HEK293 (cell line): ENCODE measurements around the gene EME2.

Experiments used
- CTCF ChIP-seq: fragments of 450-650 bp; formaldehyde crosslinking; IDR thresholded peaks from 2 replicates; pipeline ENCODE4 v1.5.1; 2016; ENCODE audit warnings: missing biosample characterization, missing genetic modification characterization
- KLF9 ChIP-seq: fragments of 450-650 bp; formaldehyde crosslinking; IDR thresholded peaks from 2 replicates; pipeline ENCODE4 v1.5.1; 2016; ENCODE audit warnings: missing biosample characterization, missing genetic modification characterization, low read depth
- SP2 ChIP-seq: fragments of 450-650 bp; formaldehyde crosslinking; IDR thresholded peaks from 2 replicates; pipeline ENCODE4 v1.5.1; 2016; ENCODE audit warnings: missing biosample characterization, missing genetic modification characterization
- YY1 ChIP-seq: fragments of 450-650 bp; formaldehyde crosslinking; IDR thresholded peaks from 2 replicates; pipeline ENCODE4 v1.5.1; 2018; ENCODE audit warnings: missing biosample characterization, missing genetic modification characterization
- ZFP37 ChIP-seq: fragments of 450-650 bp; formaldehyde crosslinking; IDR thresholded peaks from 2 replicates; pipeline ENCODE4 v1.5.1; 2016; ENCODE audit warnings: missing biosample characterization, missing genetic modification characterization
- ZNF175 ChIP-seq: fragments of 450-650 bp; formaldehyde crosslinking; IDR thresholded peaks from 2 replicates; pipeline ENCODE4 v1.5.1; 2016; ENCODE audit warnings: missing biosample characterization, missing genetic modification characterization
- ZNF513 ChIP-seq: fragments of 450-650 bp; IDR thresholded peaks from 2 replicates; pipeline ENCODE4 v1.5.1; 2018; ENCODE audit warnings: missing biosample characterization, missing genetic modification characterization
- ZNF621 ChIP-seq: fragments of 450-650 bp; formaldehyde crosslinking; IDR thresholded peaks from 2 replicates; pipeline ENCODE4 v1.5.1; 2017; ENCODE audit warnings: missing biosample characterization, missing genetic modification characterization
- ZNF660 ChIP-seq: fragments of 450-650 bp; IDR thresholded peaks from 2 replicates; pipeline ENCODE4 v1.5.1; 2018; ENCODE audit warnings: missing biosample characterization, mild to moderate bottlenecking, missing genetic modification characterization
- TF ChIP-seq, protein P1 (sequence below): fragments of 450-650 bp; formaldehyde crosslinking; IDR thresholded peaks from 2 replicates; pipeline ENCODE4 v1.5.1; 2017; ENCODE audit warnings: missing biosample characterization, missing genetic modification characterization

- TF ChIP-seq CTCF: peak; percentile 98
- TF ChIP-seq ZNF513: peak; percentile 96
- peak; percentile 92 for TF ChIP-seq KLF9
- TF ChIP-seq, protein P1, sequence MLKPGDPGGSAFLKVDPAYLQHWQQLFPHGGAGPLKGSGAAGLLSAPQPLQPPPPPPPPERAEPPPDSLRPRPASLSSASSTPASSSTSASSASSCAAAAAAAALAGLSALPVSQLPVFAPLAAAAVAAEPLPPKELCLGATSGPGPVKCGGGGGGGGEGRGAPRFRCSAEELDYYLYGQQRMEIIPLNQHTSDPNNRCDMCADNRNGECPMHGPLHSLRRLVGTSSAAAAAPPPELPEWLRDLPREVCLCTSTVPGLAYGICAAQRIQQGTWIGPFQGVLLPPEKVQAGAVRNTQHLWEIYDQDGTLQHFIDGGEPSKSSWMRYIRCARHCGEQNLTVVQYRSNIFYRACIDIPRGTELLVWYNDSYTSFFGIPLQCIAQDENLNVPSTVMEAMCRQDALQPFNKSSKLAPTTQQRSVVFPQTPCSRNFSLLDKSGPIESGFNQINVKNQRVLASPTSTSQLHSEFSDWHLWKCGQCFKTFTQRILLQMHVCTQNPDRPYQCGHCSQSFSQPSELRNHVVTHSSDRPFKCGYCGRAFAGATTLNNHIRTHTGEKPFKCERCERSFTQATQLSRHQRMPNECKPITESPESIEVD (tag by site-specific recombination): no peak
- no peak for TF ChIP-seq ZNF621 (tag by site-specific recombination)
- TF ChIP-seq YY1 (tag by site-specific recombination): peak; percentile 97
- TF ChIP-seq ZNF660 (tag by site-specific recombination): peak; percentile 83
- peak; percentile 85 for TF ChIP-seq ZFP37 (tag by site-specific recombination)
- TF ChIP-seq SP2 (tag by site-specific recombination): peak; percentile 65
- no peak for TF ChIP-seq ZNF175 (tag by site-specific recombination)
These were observed 495 bp downstream of the EME2 start, which contains the start of gene MRPS34 for GRCh38 chr16:1772908-1773702.
